HG03135 (cell line): ENCODE results near the gene TTC39A.
"Not testable (repeated sequence)": the region's sequence is repeated elsewhere in the genome, so short reads cannot be mapped to it uniquely, and the experiment has no call there.

Experiments used
- ATAC-seq: cut with Tn5 transposase; IDR thresholded peaks from one replicate; pipeline ENCODE4 v1.9.1; 2021; ENCODE audit warnings: mild to moderate bottlenecking, moderate library complexity; ENCODE audit not compliant: unreplicated experiment

The TTC39A gene

DNA sequence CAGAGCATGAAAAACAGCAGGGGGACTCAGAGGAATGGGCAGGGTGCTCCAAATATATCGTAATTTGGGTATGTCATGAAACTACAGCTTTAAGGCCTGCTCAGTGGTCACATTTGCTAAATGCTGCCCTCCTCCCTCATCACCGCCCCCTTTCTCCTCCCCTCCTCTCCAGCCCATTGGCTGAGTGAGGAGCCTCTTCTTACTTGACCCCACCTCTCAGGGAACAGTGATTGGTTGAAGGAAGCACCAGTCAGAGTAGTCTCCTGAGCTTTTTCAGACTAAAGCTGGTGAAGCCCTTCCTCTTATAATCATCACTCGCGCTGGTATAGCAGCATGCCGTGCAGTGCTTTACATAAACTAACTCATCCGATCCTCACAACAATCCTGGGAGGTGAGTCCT is 10.0 kb upstream of the TTC39A start:
- no peak for ATAC-seq

DNA sequence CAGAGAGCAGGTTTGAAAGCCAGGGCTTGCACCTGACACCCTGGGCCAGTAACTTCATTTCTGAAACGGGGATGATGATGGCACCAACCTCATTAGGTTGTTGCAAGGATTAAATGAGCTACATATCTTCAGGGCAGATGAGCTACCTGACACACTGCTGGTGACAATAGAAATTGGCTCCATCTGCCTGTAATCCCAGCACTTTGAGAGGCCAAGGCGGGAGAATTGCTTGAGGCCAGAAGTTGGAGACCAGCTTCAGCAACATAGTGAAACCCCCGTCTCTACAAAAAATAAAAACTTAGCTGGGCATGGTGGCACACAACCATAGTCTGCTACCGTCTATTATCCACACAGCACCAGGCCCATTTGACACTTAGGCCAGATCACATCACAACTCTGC is 6.3 kb upstream of the TTC39A start:
- ATAC-seq = no peak

DNA sequence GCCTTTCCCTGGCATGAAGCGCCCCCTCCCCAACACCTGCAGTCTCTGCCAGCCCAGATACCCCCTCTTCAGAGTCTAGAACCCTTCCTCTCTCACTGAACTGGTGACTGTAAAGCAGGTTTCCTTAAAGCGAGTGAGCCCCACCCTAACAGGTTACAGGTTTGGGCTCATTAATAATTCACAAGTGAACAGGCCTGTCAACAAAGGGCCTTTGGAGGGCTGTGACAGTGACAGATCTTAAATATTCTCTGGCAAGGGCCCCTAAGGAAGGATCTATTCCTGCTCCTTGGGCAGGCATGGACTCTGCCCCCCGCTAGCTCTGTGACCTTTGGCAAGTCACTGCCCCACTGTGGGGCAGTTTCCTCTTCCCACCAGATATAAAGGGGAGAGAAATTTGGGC is 5.6 kb upstream of the TTC39A start:
- no peak for ATAC-seq

DNA sequence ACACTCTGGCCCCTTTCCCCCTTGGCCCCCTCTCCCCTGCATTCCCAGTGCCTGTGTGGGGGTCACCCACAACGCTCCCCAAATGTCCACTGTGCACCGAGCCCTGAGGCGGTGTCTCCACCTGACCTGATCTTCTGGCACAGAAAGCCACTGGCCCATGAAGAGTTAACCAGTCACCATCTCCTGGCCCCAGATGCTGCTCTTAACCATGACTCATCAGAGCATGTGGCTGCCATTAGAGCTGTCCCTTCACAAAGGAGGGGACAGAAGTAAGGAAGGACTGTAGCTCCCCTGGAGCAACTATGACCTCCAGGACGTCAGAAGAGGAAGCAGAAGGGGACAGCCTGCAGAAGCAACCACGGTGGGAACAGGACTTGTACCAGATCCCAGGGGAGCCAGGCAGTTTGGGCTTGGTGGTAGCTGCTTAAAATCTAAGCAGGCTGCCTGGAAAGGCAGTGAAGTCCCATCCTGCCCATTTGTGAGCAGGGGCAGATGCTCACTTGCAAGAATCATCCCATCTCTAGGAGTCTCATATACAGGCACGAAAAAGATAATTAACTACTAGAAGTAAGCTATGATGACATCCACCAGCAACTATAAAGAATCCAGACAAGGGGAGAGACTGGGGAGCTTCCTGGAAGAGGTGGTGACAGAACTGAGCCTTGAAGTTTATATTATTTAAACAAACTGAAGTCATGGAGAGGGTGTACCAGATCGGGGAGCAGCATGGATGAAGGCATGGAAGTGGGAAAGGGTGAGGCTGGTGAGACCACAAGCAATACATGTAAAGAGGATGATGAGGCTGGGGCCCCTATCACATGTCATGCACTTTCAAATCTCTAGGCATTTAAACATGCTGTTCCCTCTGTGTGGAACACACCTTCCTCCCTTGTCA is 1.1 kb upstream of the TTC39A start:
- no peak for ATAC-seq

DNA sequence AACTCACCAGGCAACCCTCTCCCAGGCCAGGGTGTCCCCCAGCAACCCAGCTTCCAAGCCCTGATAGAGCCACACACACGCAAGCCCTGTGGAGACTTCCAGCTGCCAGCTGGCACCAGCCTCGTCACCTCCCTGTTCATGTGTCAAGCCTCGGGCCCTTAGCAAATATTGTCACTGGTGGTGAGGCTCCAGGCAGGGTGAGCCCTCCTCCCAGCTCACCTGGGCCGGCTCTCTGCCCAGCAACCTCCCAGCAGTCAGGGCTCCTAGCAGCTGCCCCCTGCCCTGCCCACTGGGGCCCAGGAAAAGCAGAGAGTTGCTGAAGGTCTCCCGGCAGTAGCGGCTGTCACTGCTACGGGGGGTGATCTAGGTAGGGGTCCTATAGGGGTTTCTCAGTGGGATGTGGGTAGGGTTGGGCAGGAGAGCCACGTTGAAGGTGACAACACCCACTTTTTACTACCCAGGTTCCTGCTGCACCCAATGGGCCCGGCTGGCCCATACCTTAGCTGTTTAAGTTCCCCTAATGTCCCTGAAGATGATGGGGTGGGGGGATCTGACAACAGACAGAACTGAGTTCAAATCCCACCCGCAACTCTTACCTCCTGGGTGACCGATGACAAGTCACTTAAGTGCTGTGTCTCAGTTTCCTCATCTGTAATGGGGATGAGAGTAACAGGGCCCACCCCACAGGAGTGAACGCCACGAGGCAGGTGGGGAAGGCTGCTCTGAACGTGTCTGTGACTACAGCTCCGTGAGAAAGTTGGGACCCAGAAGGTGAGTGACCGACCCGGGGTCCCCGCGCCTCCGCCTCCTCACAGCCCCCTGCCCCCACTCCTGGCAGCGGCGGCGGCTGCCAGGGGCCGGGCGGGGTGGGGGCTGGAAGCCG is 678 bp downstream of the TTC39A start:
- no peak for ATAC-seq

DNA sequence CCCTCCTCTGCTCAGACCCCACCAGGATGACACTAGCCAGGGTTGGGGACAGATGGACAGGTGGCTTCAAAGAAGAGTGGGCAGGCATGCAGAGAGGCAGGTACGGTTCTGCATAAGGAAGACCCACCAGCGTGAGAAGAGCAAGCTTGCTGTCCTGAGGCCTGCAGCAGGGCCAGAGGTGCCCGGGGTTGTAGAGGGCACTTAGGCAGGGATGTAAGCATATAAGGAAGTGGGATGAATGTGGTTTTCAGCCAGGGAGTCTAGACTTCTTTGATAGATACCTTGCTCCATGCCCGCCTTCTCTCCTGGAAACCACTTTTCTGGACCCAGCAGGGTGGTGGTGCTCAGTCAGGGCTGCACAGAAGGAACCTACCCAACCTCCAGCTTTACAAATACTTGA is 1.4 kb downstream of the TTC39A start:
- no peak for ATAC-seq

DNA sequence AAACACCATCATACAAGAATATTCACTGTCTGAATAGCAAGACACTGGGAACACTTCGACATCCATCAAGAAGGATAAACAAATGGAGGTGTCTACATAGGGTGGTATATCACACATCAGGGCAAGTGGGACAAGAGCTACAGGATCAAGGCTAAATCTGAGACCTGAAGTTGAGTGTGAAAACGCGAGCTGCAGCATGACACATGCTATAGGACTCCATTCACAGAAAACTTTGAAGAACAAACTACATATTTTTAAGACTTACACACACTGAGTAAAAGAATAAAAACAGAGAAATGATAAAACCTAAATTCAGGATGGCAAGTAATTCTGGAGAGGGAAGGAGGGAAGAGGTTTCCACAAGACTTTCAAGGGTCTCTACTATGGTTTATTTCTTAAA is 2.1 kb downstream of the TTC39A start:
- ATAC-seq = no peak

DNA sequence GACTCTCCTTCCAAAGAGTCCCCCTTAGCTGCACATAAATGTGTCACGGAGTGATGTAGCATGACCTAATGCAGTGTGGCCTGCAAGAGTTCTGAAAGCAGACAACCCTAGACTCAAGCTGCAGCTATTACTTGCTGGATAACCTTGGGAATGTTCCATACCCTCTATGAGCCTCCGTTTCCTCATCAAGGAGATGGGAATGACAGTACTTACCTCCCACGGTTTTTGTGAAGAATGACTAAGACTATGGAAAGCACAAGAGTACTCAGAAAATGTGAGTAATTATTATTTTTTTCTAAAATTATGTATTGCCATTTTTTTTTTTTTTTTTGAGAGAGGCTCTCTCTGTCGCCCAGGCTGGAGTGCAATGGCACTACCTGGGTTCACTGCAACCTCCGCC is 3.0 kb downstream of the TTC39A start:
- ATAC-seq = no peak

DNA sequence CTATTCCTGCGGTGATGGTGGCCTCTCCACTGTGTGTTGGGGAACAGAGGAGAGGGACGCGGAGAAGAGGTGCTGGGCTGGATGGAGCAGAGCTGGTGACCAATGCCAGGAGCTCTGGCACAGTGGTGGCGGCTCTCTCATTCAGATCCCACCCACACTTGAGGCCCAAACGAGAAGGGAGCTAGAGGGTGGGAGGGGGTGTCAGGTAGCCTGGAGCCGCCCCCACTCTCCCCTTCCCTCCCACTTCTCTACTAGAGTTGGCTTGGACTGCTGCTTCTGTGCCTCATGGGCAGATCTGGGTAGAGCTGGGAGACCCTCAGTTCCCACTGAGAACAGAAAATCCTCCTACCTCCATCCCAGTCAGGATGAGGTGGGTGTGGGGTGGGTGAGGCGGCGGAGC is 3.5 kb downstream of the TTC39A start:
- no peak for ATAC-seq

DNA sequence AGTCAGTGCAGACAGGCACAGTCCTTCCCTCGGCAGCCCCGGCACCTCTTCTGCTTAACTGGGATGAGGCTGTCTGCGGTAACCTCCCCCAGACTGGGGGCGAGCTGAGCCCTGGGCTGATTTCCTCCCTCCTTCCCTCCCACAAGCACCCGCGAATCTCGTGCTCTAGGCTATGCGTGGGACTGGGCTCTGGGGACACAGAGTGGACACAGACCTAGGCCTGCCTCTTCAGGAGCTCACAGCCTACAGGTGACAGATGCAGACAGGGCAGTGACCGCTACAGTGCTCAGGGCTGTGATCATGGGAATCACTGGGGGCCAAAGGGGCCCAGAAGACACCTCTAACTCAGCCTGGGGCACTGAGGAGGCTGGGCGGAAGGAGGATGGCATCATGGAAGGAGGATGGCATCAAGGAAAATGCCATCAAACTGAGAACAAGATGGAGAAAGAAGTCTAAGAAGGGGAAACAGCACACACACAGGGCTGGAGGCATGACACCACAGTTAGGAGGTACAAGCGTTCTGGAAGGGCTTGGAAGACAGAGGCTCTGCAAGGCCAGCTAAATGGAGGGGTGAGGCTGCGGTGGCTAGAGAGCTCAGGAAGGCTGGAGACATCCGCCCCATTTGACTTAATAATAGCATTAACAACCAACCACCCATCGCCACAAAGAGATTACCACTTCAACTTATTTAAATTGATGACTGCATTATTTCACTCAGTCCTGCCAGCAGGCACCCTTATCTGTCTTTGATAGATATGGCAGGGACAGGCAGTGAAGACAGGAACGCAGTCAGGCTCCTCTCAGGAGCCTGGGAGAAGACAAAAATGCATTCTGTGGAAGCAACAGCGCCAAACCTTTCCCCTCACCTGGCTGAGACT is 4.2 kb downstream of the TTC39A start:
- no peak for ATAC-seq

DNA sequence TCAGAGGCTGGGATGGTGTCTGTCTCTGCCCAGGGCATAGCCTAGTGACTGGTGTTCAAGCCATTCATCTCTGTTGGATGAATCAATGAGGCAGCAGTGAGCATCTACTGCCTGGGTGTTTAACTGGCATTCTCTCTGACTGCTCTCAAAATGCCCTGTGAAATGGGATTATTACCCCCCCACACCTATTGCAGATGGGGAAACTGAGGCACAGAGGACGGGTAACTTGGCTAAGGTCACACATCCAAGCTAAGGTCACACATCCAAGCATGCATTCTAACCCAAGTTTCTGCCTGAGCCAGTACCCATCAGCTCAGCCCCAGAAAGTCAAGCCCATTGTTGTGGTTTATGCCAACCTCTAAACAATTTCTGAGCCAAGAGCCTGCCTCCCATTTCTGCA is 5.0 kb downstream of the TTC39A start:
- no peak for ATAC-seq

DNA sequence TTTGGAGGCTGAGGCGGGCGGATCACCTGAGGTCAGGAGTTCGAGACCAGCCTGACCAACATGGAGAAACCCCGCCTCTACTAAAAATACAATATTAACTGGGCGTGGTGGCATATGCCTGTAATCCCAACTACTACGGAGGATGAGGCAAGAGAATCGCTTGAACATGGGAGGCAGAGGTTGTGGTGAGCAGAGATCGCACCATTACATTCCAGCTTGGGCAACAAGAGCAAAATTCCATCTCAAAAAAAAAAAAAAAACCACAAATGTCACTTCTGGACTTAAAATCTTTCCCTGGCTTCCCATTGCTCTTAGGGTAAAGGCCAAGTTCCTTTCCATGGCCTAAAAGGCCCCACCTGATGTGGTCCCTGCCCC is 5.4 kb downstream of the TTC39A start:
- not testable (repeated sequence) for ATAC-seq

DNA sequence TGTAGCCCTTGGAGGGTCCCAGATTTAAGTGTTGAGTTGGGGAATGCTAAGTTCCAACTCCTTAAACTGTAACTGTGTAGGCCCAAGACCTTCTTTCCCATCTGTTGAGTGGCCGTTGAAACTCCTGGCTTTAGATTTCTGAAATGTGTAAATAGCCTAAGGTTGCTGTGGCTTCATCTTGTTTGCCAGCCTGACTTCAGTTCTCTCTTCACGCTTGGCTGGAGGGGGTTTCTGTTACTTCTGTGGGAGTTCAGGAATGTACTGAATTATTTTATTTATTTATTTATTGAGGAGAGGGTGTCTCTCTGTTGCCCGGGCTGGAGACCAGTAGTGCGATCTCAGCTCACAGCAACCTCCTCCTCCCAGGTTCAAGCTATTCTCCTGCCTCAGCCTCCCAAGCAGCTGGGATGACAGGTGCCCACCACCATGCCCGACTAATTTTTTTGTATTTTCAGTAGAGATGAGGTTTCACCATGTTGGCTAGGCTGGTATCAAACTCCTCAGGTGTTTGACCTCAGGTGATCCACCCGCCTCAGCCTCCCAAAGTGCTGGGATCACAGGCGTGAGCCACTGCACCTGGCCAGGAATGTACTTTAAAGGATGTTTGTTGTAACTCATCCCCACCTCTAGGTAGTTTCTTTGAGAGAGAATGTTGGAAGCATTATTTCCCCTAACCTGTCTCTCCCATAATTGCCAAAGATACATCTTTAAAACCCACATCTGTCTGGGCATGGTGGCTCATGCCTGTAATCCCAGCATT is 5.9 kb downstream of the TTC39A start:
- ATAC-seq = no peak

DNA sequence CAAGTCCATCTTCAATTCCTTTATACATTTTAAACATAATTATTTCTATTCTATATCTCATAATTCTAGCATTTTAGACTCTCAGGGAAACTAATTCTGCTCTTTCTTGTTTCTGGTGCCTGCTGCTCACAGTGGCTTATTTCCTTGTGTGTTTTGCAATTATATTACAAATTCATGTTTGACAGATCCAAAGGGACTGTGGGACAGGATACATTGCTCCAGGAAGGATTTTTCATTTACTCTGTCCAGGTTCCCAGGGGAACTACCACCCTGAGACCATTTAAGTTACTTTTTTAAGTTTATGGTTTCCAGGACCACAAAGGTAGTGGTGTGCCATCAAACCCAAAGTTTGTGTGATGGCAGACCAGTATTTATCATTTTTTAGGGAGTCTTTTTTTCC is 6.6 kb downstream of the TTC39A start:
- ATAC-seq = no peak

DNA sequence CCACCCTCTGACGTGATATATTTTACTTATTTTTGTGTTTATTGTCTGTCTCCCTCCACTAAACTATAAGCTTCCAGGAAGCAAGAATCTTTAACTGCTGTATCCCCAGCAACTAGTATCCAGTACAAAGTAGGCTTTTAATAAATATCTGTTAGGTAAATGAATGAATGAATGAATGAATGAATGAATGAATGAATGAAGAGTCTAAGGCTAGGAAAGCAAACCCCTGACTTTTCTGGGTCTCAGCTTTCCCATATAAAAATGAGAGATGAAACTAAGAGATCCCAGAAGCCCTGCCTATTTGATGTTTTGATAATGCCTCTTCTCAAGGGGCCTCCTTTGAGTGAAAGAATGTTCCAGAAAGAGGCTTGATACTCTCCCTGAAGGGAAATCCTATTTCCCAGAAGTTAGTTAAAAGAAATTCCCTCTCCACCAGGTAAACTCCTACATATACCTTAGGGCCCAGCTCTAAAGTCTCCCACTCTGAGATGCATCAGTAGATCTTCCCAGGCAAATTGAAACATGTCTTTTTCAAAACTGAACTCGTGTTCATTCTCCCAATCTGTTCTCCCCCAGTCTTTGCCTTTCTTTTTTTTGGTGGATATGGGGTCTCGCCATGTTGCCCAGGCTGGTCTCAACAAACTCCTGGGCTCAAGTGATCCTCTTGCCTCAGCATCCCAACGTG is 7.8 kb downstream of the TTC39A start:
- no peak for ATAC-seq

DNA sequence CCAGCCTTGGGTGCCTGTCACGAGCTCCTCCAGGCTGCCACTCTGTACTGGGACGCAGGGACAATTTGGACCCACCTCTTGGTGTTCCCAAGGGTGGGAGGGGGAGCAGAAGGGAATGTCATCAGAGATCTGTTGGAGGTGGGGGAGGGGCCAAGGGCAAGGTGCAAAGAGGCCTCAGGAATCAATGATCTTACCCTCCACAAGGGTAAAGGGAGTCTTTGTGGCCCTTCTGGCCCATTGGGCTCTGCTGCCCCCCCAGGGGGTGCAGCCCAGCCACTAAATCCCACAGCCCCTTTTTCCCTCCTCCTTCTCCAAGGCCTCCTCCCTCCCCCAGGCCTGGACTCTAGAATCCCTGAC is 8.5 kb downstream of the TTC39A start:
- ATAC-seq = no peak

DNA sequence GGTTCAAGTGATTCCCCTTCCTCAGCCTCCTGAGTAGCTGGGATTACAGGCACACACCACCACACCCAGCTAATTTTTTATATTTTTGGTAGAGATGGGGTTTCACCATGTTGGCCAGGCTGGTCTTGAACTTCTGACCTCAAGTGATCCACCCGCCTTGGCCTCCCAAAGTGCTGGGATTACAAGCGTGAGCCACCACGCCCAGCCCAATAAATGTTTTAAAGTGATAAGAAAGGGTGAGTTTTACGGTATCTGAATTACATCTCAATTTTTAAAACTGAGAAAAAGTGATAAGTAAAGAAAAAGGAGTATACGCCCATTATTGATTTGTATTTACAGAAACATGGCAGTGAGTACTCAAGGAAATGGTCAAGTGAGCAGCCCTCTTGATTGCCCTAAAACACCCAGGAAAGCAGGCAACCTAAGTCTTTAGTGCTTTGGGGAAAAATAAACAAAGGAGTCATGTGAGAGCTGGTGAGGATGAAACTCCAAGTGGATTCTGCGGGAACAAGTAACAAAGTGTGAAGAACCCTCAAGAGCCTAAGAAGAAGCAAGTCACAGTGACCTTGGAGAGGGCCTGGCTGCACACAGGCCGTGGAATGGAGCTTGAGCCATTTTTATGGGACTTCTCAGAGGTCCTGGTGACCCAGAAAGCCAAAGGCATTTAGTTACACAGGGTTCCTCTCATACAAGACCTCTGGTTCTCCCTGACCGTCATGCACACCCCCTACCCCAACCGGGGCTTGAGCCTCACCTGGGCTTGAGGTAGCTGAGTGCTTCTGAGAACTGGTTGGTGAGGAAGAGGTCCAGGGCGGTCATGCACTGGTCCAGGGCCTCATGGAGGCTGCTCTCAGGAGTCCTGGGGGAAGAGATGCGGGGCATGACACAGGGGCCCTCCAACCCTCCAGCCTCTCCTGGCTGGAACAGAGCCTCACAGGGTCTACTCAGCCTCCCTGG is 9.1 kb downstream of the TTC39A start:
- ATAC-seq = no peak

DNA sequence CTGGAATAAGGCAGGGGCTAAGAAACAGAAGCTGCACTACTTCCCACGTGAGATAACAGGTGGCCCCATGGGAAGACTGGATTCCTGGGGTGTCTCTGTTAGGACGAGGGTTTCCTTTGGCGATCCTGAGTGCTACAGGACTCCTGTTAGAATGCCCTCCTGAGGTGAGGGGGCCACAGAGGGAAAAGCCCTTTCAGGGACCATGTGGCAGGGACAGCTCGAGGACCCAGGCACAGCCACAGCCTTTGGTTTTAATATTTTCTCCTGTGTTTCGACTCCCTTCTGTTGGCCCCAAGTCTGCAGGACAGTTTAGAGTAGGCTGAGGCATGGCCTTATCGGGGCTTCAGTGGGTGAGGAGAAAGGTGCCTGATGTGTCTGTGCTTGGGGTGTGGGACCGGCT is 12.6 kb downstream of the TTC39A start:
- no peak for ATAC-seq

DNA sequence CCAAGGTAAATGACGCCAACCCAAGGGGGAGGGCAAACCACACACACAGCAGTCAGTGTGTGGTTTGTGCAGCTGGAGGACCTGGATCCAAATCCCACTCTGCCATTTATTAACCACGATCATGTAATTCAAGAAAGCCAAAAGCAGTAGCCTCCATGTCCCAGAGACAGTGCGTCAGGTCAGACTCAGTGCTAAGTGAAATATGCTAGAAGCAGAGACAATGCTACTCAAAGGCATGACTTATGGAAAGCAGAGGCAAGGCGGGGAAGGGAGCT is 13.6 kb downstream of the TTC39A start:
- no peak for ATAC-seq
